Naive thymus-derived CD4-positive, alpha-beta T cell (primary cell): Measurements from ENCODE around the gene HIKESHI. TPM values are rescaled to one million over a fixed set of nuclear protein-coding genes. Genes with fewer than 3 reads are reported as not detected.
"Not testable (repeated sequence)": the region's sequence is repeated elsewhere in the genome, so short reads cannot be mapped to it uniquely, and the experiment has no call there.

Source experiments
- ATAC-seq: fragments of 150-1000 bp; cut with Tn5 transposase; 2 replicates; pipeline ENCODE4 v1.10.0; 2021; ENCODE audit warnings: mild to moderate bottlenecking, moderate library complexity
- CTCF ChIA-PET: fragments of 350-600 bp; sonication (Branson Sonifier 250); formaldehyde crosslinking; loops from one replicate; lab custom pipeline; 2021; ENCODE audit warnings: antibody characterized with exemption; lab: Charles Lee
- POLR2A ChIA-PET: fragments of 350-600 bp; sonication (Branson Sonifier 250); formaldehyde crosslinking; loops from one replicate; lab custom pipeline; 2021; ENCODE audit warnings: antibody characterized with exemption, inconsistent platforms; lab: Charles Lee
- DNase-seq, 9 donors: peaks; one replicate each; pipeline versions ENCODE4 v3.0.0 to v3.0.0-alpha.2; 2020 to 2022; ENCODE audit warnings: mixed read lengths in 1 of 9
- H3K27ac ChIP-seq: one replicate; pipeline ENCODE4 v1.7.0; 2013; ENCODE audit warnings: mild to moderate bottlenecking, low read depth, low read length, moderate library complexity
- H3K27me3 ChIP-seq, 2 donors: one replicate each; pipeline ENCODE4 v1.7.0; 2013; ENCODE audit warnings: low read length in 2 of 2, mild to moderate bottlenecking in 2 of 2, moderate library complexity in 2 of 2; ENCODE audit not compliant: control insufficient read depth in 2 of 2, insufficient read depth in 2 of 2
- H3K36me3 ChIP-seq, 3 experiments: 1 replicate in 2 of 3; 2 replicates in 1 of 3; pipeline ENCODE4 v1.7.0; 2013; ENCODE audit warnings: low read length in 3 of 3, mild to moderate bottlenecking in 3 of 3, moderate library complexity in 1 of 3; ENCODE audit not compliant: insufficient read depth in 3 of 3, control insufficient read depth in 2 of 3
- H3K4me1 ChIP-seq, 2 donors: one replicate each; pipeline ENCODE4 v1.7.0; 2013; ENCODE audit warnings: low read length in 2 of 2, mild to moderate bottlenecking in 2 of 2, moderate library complexity in 1 of 2; ENCODE audit not compliant: control insufficient read depth in 2 of 2, insufficient read depth in 2 of 2
- H3K4me3 ChIP-seq: 2 replicates; pipeline ENCODE4 v1.7.0; 2013; ENCODE audit warnings: mild to moderate bottlenecking, low read length
- H3K9me3 ChIP-seq, 3 experiments: 1 replicate in 2 of 3; 2 replicates in 1 of 3; pipeline ENCODE4 v1.7.0; 2013; ENCODE audit warnings: low read length in 3 of 3; ENCODE audit not compliant: control insufficient read depth in 2 of 3
- H3K27ac Mint-ChIP-seq, 9 donors: one replicate each; pipeline ENCODE4 v1.8.0; 2020 to 2022; ENCODE audit warnings: mixed read lengths in 9 of 9, mild to moderate bottlenecking in 8 of 9, moderate library complexity in 5 of 9, inconsistent platforms in 2 of 9
- H3K27me3 Mint-ChIP-seq, 5 donors: one replicate each; pipeline ENCODE4 v1.8.0; 2021 to 2022; ENCODE audit warnings: mixed read lengths in 5 of 5, mild to moderate bottlenecking in 1 of 5
- H3K36me3 Mint-ChIP-seq, 5 donors: one replicate each; pipeline ENCODE4 v1.8.0; 2020 to 2022; ENCODE audit warnings: mixed read lengths in 5 of 5, mild to moderate bottlenecking in 3 of 5, inconsistent platforms in 1 of 5
- H3K4me1 Mint-ChIP-seq, 7 donors: one replicate each; pipeline ENCODE4 v1.8.0; 2020 to 2022; ENCODE audit warnings: mixed read lengths in 7 of 7, mild to moderate bottlenecking in 3 of 7, inconsistent platforms in 1 of 7
- H3K4me3 Mint-ChIP-seq, 10 donors: one replicate each; pipeline ENCODE4 v1.8.0; 2020 to 2022; ENCODE audit warnings: mild to moderate bottlenecking in 10 of 10, mixed read lengths in 10 of 10, moderate library complexity in 6 of 10, inconsistent platforms in 2 of 10
- H3K9me3 Mint-ChIP-seq, 11 donors: one replicate each; pipeline ENCODE4 v1.8.0; 2020 to 2022; ENCODE audit warnings: mixed read lengths in 11 of 11, mild to moderate bottlenecking in 4 of 11, inconsistent platforms in 1 of 11, moderate library complexity in 1 of 11
- intact Hi-C, 2 donors: fragments of 100-400 bp; cut with micrococcal nuclease; formaldehyde crosslinking; loops; one replicate each; pipeline ENCODE4 v1.15.1; 2023
- polyA plus RNA-seq, 2 donors: library from polyadenylated mRNA; unstranded; fragments of 300-500 nt; fragmentation: Illumina TruSeq; gene quantifications; one replicate each; pipeline ENCODE4 v1.2.3, GENCODE V29; 2021
- total RNA-seq, 6 experiments: library from RNA in 5 of 6; stranded (reverse) in 5 of 6; gene quantifications; 1 replicate in 5 of 6; 2 replicates in 1 of 6; pipeline ENCODE4 v1.2.3 and lab custom pipeline; 2021 to 2026

Gene HIKESHI
- total and polyA plus RNA-seq, 7 experiments from 2014 or later: 16.7 to 88.7 (median 31.6) TPM

DNA sequence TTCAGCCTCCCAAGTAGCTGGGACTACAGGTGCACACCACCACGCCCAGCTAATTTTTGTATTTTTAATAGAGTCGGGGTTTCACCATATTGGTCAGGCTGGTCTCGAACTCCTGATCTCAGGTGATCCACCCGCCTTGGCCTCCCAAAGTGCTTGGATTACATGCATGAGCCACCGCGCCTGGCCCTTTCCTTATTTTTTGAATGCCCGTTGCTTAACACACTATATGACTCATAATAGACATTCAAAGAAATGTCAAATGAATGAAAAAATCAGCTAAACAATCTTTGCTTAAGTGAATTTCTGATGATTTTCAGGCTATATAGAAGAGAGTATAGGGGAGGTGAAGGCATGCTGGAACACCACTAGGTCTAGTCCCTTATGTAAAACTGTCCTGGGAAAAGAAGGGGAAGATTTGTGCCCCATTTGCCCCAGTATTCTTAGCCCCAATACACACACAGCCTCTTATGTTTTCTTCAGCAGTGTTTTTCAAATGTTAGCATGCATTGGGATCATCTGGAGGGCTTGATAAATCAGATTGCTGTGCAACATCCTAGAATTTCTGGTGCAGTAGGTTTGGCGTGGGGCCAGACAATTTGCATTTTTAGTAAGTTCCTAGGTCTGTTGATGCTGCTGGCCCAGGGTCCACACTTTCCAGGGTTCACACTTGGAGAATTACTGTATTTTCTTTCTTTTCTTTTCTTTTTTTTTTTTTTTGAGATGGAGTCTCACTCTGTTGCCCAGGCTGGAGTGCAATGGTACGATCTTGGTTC is 12.3 kb upstream of the HIKESHI start:
- not testable (repeated sequence) for DNase-seq, H3K9me3 ChIP-seq, H3K4me3 ChIP-seq, H3K27me3 Mint-ChIP-seq, H3K27ac Mint-ChIP-seq, ATAC-seq, H3K9me3 Mint-ChIP-seq, H3K4me3 Mint-ChIP-seq, H3K27me3 ChIP-seq, H3K36me3 ChIP-seq, H3K27ac ChIP-seq, H3K36me3 Mint-ChIP-seq
- peaks cover 0 to 27% of the 10 kb centered on the region in 2 donors for H3K4me1 ChIP-seq
- ChIA-PET CTCF (interaction anchor here (0.9 to 1.6 kb wide), 2 partner anchors 246 to 435 kb away, joined by 3 to 4 read pairs; partner anchors contain the start of gene CCDC83), POLR2A (interaction anchor here (0.7 kb wide), 1 partner anchor 215 kb away, joined by 4 read pairs; no protein-coding TSS in a partner anchor)
- intact Hi-C loops: loop anchor here (5.0 to 10.0 kb wide), 2 partner anchors 87 to 1905 kb away; no protein-coding TSS in a partner anchor
- peaks cover 5 to 57% (median 11%) of the 10 kb centered on the region in 7 donors for H3K4me1 Mint-ChIP-seq

DNA sequence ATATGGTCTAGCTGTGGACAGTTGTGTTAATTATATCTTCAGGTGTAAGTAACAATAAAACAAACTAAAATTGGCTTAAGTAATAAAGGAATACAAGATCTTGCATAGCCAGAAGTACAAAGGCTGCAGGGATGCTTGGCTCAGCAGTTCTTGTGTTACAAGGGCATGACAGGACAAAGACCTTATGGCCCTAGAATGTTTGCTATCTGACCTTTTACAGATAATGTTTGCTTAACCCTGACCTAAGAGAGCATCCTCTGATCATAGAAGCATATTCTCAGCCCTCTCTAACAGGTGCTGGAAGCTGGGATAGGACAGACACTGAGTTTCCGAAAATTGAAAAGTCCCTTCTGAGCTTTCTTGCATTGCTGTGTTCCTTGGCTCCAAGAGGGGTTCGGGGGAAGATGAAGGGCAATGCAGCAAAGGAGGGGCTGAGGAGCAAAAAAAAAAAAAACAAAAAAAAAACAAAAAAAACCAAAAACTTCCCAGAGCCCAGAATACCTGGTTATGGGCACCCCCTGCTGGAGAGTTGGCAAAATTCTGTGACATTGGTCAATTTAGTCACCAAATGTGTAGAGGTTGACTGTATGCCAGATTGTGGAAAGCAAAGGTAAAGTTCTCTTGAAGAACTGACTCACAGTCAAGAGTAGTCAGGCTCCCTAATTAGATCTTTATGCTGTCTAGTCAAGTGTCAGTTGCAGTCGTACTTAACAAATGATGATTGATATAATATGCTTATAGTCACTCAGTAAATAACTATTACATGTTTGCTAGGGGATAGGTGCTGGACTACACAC is 10.4 kb upstream of the HIKESHI start:
- H3K27ac ChIP-seq: no peak overlapping the region
- H3K9me3 ChIP-seq: no peaks in the 10 kb centered on the region
- Mint-ChIP-seq H3K4me1 (peaks cover 5 to 47% (median 9%) of the 10 kb centered on the region in 7 donors), H3K27ac (peak overlapping the region in 1 of 9 donors; percentile 35), H3K9me3 (peaks cover 0 to 1% (median 0%) of the 10 kb centered on the region in 11 donors), H3K36me3 (peaks cover 0 to 7% (median 0%) of the 10 kb centered on the region in 5 donors), H3K27me3 (no peaks in the 10 kb centered on the region), H3K4me3 (peak overlapping the region in 1 of 10 donors; percentile 23)
- ChIA-PET CTCF (interaction anchor here (0.6 to 1.8 kb wide), 6 partner anchors 9 to 437 kb away, joined by 3 to 11 read pairs (median 3); partner anchors contain the start of gene CCDC83), POLR2A (no interaction called here)
- intact Hi-C loops: loop anchor here (1.0 to 10.0 kb wide), 7 partner anchors 46 to 1907 kb away; partner anchors contain the start of gene CCDC83 (in 2 of the 2)
- peaks cover 0 to 27% of the 10 kb centered on the region in 2 donors for H3K4me1 ChIP-seq
- H3K4me3 ChIP-seq: no peak overlapping the region
- H3K27me3 ChIP-seq: no peaks in the 10 kb centered on the region
- no peaks in the 10 kb centered on the region for H3K36me3 ChIP-seq
- ATAC-seq (peak; percentile 76), DNase-seq (peak; percentile 11 to 63 (median 49))

DNA sequence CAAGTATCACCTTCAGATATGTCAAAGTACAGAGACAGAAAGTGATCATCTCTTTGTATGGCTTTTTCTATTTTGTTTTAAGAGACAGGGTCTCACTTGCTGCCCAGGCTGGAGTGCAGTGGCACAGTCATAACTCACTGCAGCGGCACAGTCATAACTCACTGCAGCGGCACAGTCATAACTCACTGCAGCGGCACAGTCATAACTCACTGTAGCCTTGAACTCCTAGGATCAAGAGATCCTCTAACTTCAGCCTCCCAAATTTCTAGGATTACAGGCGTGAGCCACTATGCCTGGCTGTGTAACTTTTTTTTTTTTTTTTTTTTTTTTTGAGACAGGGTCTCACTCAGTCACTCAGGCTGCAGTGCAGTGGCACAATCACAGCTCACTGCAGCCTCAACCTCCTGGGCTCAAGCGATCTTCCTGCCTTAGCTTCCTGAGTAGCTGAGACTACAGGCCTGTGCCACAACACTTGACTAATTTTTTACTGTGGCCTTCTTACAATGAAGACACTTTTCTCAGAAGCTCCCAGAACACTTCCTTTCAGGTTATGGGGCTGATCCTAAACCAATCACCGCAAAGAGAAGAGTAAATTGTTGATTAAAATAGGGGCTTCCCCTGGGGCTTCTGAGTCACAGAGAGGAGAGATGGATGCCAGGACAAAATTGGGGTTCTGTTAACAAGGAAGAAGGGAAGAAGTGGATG is 9.0 kb upstream of the HIKESHI start:
- peaks cover 0 to 1% (median 0%) of the 10 kb centered on the region in 11 donors for H3K9me3 Mint-ChIP-seq
- DNase-seq: no peak
- Histone ChIP-seq H3K4me1 (peaks cover 0 to 20% of the 10 kb centered on the region in 2 donors), H3K36me3 (no peaks in the 10 kb centered on the region), H3K27ac (no peak overlapping the region), H3K9me3 (no peaks in the 10 kb centered on the region), H3K4me3 (no peak overlapping the region), H3K27me3 (no peaks in the 10 kb centered on the region)
- no peak for ATAC-seq
- H3K36me3 Mint-ChIP-seq: peaks cover 0 to 5% (median 0%) of the 10 kb centered on the region in 5 donors
- ChIA-PET CTCF (interaction anchor here (1.1 kb wide), 1 partner anchor 25 kb away, joined by 3 read pairs; no protein-coding TSS in a partner anchor), POLR2A (no interaction called here)
- intact Hi-C loops: loop anchor here (1.0 to 10.0 kb wide), 8 partner anchors 9 to 1908 kb away; partner anchors contain the start of genes CCDC83 (in 2 of the 2) and HIKESHI (in 1 of the 2)
- H3K27me3 Mint-ChIP-seq: no peaks in the 10 kb centered on the region
- peaks cover 0 to 41% (median 4%) of the 10 kb centered on the region in 7 donors for H3K4me1 Mint-ChIP-seq
- peak overlapping the region in 2 of 9 donors; percentile 25 to 74 for H3K27ac Mint-ChIP-seq
- peak overlapping the region in 1 of 10 donors; percentile 2 for H3K4me3 Mint-ChIP-seq

DNA sequence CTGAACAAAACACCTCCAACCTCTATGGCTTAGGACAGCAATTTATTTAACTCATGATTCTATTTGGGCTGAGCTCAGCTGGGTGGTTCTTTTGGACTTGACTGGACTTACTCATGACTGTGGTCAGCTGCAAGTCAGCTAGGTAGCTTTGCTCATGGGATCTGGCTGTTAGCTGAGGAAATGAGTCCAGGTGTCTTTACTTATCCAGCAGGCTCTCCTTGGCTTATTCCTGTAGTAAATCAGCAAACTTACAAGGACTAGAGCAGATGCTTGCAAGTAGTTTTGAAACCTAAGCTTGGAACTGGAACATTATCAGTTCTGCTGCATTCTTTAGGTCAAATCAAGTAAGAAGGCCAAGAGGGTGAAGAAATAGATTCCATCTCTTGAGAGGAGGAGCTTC is 8.0 kb upstream of the HIKESHI start:
- H3K4me3 Mint-ChIP-seq: no peak overlapping the region
- H3K4me1 Mint-ChIP-seq: peaks cover 0 to 34% (median 4%) of the 10 kb centered on the region in 7 donors
- DNase-seq (no peak), ATAC-seq (no peak)
- Histone ChIP-seq H3K27ac (no peak overlapping the region), H3K4me3 (no peak overlapping the region), H3K4me1 (peaks cover 0 to 20% of the 10 kb centered on the region in 2 donors), H3K27me3 (no peaks in the 10 kb centered on the region), H3K36me3 (no peaks in the 10 kb centered on the region), H3K9me3 (no peaks in the 10 kb centered on the region)
- peaks cover 0 to under 1% (median 0%) of the 10 kb centered on the region in 5 donors for H3K27me3 Mint-ChIP-seq
- ChIA-PET POLR2A (no interaction called here), CTCF (interaction anchor here (1.1 kb wide), 1 partner anchor 26 kb away, joined by 3 read pairs; no protein-coding TSS in a partner anchor)
- H3K27ac Mint-ChIP-seq: no peak overlapping the region
- peaks cover 0 to 5% (median 0%) of the 10 kb centered on the region in 5 donors for H3K36me3 Mint-ChIP-seq
- H3K9me3 Mint-ChIP-seq: peaks cover 0 to 1% (median 0%) of the 10 kb centered on the region in 11 donors
- intact Hi-C loops: loop anchor here in 1 of 2 donors (10.0 kb wide), 1 partner anchor 1909 kb away; no protein-coding TSS in a partner anchor

DNA sequence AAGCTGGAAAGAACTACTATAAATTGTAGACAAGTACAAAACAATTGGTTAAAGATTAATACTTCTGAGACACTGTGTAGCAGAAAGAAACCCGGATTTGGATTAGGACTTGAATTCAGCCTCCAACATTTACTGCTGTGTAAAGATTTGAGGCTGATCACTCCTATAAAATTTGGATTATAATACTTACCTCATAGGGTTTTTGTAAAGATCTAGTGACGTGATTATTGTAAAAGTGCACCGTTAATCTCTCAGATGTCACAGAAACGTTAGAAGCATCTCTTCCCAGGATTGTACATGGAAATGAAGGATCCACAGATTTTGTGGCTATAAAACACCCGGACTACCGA is 323 bp upstream of the HIKESHI start:
- Histone ChIP-seq H3K27ac (peak overlapping the region; percentile 86), H3K9me3 (no peaks in the 10 kb centered on the region), H3K4me1 (peaks cover 10 to 13% of the 10 kb centered on the region in 2 donors), H3K36me3 (peaks cover 0 to 4% (median 0%) of the 10 kb centered on the region in 3 experiments), H3K4me3 (peak overlapping the region; percentile 96), H3K27me3 (no peaks in the 10 kb centered on the region)
- no peaks in the 10 kb centered on the region for H3K9me3 Mint-ChIP-seq
- ChIA-PET CTCF (interaction anchor here (0.8 to 1.2 kb wide), 2 partner anchors 10 to 234 kb away, joined by 3 read pairs; no protein-coding TSS in a partner anchor), POLR2A (interaction anchor here (1.2 to 2.3 kb wide), 4 partner anchors 36 to 674 kb away, joined by 3 to 11 read pairs (median 4); partner anchors contain the start of genes EED, TMEM126A and TMEM126B)
- ATAC-seq (no peak), DNase-seq (no peak)
- intact Hi-C loops: loop anchor here (1.0 to 10.0 kb wide), 12 partner anchors 8 to 733 kb away; partner anchors contain the start of genes EED (in 2 of the 2), PICALM (in 2 of the 2), TMEM126A (in 2 of the 2) and TMEM126B (in 2 of the 2)
- peaks cover 0 to 8% (median 0%) of the 10 kb centered on the region in 5 donors for H3K27me3 Mint-ChIP-seq
- peak overlapping the region; percentile 92 to 100 (median 97) for H3K27ac Mint-ChIP-seq
- H3K4me3 Mint-ChIP-seq: peak overlapping the region; percentile 95 to 100 (median 100)
- H3K4me1 Mint-ChIP-seq: peaks cover 4 to 37% (median 32%) of the 10 kb centered on the region in 7 donors
- H3K36me3 Mint-ChIP-seq: peaks cover 0 to 4% (median 3%) of the 10 kb centered on the region in 5 donors
